ENCODE results near the gene LRRC46.

- TF ChIP-seq POLR2A (IDR thresholded peaks at IDR 0.05; ENCODE audit: low read depth, low read length) (no peak), TAF1 (IDR thresholded peaks at IDR 0.05; ENCODE audit: low read depth, low read length) (no peak), POU2F2 (IDR thresholded peaks at IDR 0.05; ENCODE audit: low read depth, low read length) (no peak), POLR2AphosphoS5 (IDR thresholded peaks at IDR 0.05; ENCODE audit: low read depth, low read length) (no peak)
Observed at GRCh38 chr17:47810200-47810821, 21.2 kb upstream of the LRRC46 start.

Measured in GM12891 (cell line).